HG02870 (cell line): ENCODE measurements around the gene SERPINA10.
"Not testable (repeated sequence)": the region's sequence is repeated elsewhere in the genome, so short reads cannot be mapped to it uniquely, and the experiment has no call there.

Experiments
- ATAC-seq: cut with Tn5 transposase; IDR thresholded peaks from one replicate; pipeline ENCODE4 v1.9.1; 2021; ENCODE audit warnings: mild to moderate bottlenecking, moderate library complexity; ENCODE audit not compliant: unreplicated experiment

The SERPINA10 gene

DNA sequence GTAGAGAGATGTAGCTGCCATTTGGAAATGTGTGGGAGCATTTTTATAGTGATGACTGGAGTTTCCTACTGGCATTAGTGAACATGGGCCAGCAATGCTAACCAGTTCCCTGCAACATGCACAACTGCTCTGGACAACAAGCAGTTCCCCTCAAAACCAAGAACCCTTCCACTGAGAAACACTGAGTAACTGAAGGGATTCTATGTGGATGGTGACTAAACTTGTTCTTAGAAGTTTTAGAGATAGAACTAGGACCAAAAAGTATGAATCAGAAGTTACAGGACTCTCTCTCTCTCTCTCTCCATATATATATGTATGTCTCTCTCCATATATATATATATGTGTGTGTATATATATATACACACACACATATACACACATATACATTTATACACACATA, 7.9 kb downstream of the SERPINA10 start:
- no peak for ATAC-seq

DNA sequence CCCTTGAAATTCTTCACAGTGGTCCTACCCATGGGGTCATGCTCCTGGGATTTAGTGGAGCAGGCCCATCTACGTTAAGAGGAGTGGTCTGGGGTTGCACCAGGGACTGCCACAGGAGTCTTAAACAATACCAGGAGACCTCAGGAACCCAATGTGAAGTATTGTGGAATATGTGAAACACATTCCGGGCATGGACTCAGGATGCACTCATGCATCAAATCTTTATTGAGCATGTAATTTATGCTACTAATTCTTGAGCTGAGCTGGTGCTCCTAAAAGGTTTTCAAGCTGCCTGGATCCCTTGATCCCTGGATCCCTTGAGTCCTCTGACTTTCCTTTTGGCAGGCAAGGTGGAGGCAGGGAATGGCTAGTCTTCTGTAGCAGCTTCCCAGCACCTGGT, 8.8 kb downstream of the SERPINA10 start:
- ATAC-seq = no peak

DNA sequence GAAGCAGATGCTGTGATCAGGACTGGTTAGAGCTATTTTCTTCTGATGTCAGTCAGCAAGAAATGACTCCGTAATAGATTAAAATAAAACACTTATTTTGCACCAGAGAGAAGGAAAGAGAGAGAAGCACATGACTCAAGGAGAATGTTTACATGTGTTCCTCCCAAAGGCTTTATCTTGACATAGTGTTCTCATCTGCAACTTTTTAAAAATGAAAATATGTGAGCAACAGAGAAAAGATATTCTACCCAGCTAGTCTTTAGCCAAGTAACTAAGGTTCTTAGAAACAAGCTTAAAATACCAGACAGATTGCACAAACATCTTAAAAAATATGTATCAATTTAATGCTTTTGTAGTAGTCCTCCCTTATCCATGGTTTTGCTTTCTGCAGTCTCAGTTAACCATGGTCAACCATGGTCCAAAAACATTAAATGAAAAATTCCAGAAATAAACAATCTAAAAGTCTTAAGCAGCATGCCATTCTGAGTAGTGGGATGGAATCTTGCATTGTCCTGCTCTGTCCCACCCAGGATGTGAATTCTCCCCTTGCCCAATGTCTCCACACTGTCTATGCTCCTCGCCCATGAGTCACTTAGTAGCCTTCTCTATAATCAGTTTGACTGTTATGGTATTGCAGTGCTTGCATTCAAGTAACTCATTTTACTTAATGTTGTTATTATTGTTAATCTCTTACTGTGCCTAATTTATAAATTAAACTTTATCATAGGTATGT, 9.9 kb downstream of the SERPINA10 start:
- no peak for ATAC-seq

DNA sequence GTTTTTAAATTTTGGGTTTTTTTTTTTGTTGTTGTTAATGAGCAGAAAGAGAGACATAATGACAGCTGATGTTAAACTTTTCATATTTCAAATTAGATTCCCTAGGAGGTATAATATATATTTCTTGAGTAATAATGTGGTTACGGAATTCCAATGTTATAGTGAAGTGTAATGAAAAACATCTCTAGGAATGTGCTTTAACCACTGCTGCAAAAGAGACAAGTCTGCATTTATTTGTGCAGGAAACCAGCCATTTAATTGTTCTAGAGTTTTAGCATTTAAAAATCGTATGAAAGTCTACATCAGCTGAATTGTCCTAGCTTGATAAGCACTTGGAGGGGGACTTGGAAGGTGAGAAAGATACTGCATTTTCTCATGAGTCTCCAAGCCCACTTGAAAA, 14.3 kb downstream of the SERPINA10 start:
- no peak for ATAC-seq

DNA sequence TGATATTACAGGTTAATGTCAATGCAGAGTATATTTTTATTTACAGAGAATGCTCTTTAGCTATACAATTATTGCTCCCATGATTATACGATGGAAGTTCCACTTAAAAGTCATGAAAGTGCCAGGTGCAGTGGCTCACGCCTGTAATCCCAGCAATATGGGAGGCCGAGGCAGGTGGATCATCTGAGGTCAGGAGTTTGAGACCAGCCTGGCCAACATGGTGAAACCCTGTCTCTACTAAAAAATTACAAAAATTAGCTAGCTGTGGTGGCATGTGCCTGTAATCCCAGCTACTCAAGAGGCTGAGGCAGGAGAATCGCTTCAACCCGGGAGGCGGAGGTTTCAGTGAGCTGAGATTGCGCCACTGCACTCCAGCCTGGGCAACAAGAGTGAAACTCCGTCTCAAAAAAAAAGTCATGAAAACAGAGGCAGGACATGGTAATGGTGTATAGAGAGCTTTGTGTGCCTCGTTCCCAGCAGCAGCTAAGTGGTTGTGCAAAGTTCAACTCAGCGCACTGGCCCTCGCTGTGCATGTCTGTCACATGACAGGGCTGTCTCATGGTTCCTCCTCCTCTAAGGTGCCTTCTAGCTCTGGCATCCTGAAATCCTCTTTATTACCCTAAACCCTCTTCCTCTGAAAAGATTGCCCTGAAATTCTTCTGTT, 16.0 kb downstream of the SERPINA10 start:
- ATAC-seq = not testable (repeated sequence)

DNA sequence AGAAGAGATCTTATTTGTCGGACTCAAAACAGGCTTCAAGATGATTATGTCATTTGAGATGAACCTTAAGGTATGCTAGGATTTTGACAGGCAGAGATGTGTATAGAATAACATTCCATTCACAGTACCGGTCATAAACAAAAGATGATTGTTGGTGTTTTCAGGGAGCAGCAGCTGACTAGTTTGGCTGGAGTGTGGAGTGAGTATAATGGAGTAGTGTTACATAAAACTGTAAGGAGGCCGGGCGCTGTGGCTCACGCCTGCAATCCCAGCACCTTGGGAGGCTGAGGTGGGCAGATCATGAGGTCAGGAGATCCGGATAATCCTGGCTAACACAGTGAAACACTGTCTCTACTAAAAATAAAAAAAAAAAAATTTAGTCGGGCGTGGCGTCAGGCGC, 23.9 kb downstream of the SERPINA10 start:
- no peak for ATAC-seq

DNA sequence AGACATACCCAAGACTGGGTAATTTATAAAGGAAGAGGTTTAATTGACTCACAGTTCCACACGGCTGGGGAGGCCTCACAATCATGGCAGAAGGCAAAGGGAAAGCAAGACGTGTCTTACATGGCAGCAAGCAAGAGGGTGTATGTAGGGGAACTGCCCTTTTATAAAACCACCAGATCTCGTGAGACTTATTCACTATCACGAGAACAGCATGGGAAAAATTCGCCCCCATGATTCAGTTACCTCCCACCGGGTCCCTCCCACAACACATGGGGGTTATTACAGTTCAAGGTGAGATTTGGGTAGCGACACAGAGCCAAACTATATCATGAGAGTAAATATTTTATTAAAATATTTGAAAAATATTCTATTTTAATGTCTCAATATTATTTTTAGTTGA, 24.5 kb downstream of the SERPINA10 start:
- not testable (repeated sequence) for ATAC-seq

DNA sequence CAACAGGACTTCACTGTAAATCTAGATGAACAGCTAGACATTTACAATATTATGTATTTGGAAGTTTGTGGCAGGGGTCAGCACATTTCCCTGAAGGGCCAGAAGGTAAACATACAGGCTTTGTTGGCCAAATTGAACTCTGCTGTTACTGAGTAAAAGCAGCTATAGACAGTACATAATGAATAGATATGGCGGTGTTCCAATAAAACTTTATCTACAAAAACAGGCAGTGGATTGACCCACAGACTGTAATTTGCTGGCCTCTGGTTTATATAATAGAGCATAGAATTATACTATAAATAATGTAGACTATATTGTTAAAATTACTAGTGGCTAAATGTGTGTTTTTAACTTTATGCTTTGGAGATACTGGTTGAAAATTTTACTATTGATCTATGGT, 25.7 kb downstream of the SERPINA10 start:
- ATAC-seq = no peak

DNA sequence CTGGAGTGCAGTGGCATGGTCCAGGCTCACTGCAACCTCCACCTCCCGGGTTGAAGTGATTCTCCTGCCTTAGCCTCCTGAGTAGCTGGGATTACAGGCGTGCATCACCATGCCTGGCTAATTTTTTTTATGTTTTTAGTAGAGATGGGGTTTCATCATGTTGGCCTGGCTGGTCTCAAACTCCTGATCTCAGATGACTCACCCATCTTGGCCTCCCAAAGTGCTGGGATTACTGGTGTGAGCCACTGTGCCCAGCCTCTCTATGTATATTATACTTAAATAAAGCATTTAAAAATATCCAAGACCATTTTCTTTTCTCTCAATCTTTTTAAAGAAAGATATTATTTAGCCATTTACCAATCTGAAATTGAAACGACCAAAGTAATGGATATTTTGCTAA, 28.9 kb downstream of the SERPINA10 start:
- ATAC-seq = not testable (repeated sequence)

DNA sequence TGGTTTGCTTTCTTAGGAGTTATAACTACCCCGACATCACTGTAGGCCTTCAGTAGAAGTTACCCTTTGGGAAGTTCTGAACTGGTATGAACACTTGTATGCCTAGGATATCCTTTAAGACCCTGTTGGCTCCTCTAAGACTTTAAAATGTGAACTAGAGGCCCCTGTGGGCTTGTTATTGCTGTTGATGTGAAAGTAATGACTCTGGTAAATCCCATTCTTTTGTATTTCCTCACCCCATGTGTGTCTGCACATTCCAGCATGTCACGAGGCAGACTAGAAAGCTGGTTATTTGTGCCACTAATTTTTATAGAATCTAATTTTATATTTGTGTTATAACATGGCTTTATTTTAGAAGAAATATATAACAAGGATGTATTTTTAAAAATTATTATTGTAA, 48.9 kb downstream of the SERPINA10 start:
- ATAC-seq = no peak

DNA sequence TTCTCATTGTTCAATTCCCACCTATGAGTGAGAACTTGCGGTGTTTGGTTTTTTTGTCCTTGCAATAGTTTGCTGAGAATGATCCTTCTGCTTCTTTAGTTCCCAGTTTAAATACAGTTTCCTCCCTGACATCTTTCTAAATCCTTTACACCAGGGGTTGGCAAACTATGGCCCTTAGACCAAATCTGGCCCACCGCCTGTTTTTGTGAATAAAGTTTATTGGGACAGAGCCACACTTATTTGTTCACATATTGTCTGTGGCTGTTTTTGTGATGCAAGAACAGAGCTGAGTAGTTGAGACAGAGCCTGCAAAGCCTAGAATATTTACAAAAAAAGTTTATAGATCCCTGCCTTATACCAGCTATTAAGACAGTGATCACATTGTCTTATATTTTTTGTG, 53.7 kb downstream of the SERPINA10 start:
- ATAC-seq = no peak

DNA sequence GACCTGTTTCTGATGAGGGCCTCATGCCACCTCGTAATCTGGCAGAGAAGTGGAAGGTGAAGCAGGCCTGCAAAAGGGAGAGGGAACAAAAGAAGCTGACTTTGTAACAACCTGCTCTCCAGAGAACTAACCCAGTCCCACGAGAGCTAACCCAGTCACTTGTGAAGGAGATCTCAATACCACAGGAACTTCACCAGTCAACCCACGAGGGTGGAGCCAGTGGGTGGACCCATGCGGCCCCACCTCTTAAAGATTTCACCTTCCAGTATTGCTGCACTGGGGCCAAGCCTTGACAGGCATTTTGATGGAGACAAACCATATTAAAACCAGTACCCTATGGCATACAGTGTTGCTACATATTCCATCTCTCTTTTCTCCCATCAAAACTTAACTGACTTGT, 55.1 kb downstream of the SERPINA10 start:
- ATAC-seq = no peak

DNA sequence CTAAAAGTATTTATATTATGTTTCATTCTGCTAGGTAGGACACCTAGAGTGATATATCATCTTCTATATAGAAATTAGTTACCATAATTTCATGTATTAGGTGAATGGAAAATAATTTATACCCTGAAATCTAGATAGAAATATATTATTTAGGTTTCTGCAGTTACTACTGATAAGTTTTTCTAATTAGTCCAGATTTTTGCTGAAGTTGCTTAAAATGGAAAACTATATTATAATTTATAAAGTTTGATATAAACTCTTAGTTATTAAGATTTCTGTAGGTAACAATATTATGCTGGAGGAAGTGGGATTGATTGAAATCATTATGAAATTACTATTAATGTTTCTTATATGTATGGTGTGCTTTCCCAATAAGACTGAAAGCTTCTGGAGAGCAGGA, 56.0 kb downstream of the SERPINA10 start:
- ATAC-seq = no peak
